ENCODE measurements around the gene RASSF4. TPM values are rescaled to one million over a fixed set of nuclear protein-coding genes. Genes with fewer than 3 reads are reported as not detected.

Gene RASSF4
- total RNA-seq, 1 donor from 2014 or later = 22.7 TPM

GRCh38 chr10:44927352-44927751 is 32.2 kb upstream of the RASSF4 start:
- no peak for DNase-seq (ENCODE audit: low spot score)

- no peak for DNase-seq (ENCODE audit: low spot score)
Measured at GRCh38 chr10:44928462-44928861, 31.1 kb upstream of the RASSF4 start.

GRCh38 chr10:44929356-44930255 is 30.0 kb upstream of the RASSF4 start:
- no peak for DNase-seq (ENCODE audit: low spot score)

GRCh38 chr10:44930904-44931620 is 28.5 kb upstream of the RASSF4 start:
- peak; percentile 33 for DNase-seq (ENCODE audit: low spot score)

GRCh38 chr10:44931621-44932516 is 27.7 kb upstream of the RASSF4 start:
- DNase-seq (ENCODE audit: low spot score) = peak; percentile 41

GRCh38 chr10:44932517-44933450 is 26.8 kb upstream of the RASSF4 start:
- peak; percentile 91 for DNase-seq (ENCODE audit: low spot score)

- DNase-seq (ENCODE audit: low spot score) = peak; percentile 32
Measured at GRCh38 chr10:44933451-44934321, 25.9 kb upstream of the RASSF4 start.

- DNase-seq (ENCODE audit: low spot score) = peak; percentile 43
Measured at GRCh38 chr10:44934416-44935200, 25.0 kb upstream of the RASSF4 start.

GRCh38 chr10:44935201-44935965 is 24.2 kb upstream of the RASSF4 start:
- DNase-seq (ENCODE audit: low spot score) = peak; percentile 37

GRCh38 chr10:44935966-44936295 is 23.7 kb upstream of the RASSF4 start:
- DNase-seq (ENCODE audit: low spot score) = no peak

- no peak for DNase-seq (ENCODE audit: low spot score)
Measured at GRCh38 chr10:44936314-44936975, 23.2 kb upstream of the RASSF4 start.

GRCh38 chr10:44937196-44938005 is 22.2 kb upstream of the RASSF4 start:
- DNase-seq (ENCODE audit: low spot score) = peak; percentile 38

GRCh38 chr10:44938956-44939355 is 20.6 kb upstream of the RASSF4 start:
- no peak for DNase-seq (ENCODE audit: low spot score)

GRCh38 chr10:44939691-44940401 is 19.8 kb upstream of the RASSF4 start:
- no peak for DNase-seq (ENCODE audit: low spot score)

GRCh38 chr10:44944354-44944753 is 15.2 kb upstream of the RASSF4 start:
- no peak for DNase-seq (ENCODE audit: low spot score)

GRCh38 chr10:44946205-44946604 is 13.4 kb upstream of the RASSF4 start:
- DNase-seq (ENCODE audit: low spot score) = no peak
